H1 (cell line): ENCODE data around the gene TMEM156. TPM values are rescaled to one million over a fixed set of nuclear protein-coding genes. Genes with fewer than 3 reads are reported as not detected.

Experiments used
- CTCF ChIA-PET: fragments of 300-600 bp; sonication (Branson Sonifier 250); formaldehyde crosslinking; loops from one replicate; lab custom pipeline; 2021; ENCODE audit not compliant: partially characterized antibody; lab: Charles Lee
- POLR2A ChIA-PET: fragments of 300-600 bp; sonication (Branson Sonifier 250); formaldehyde crosslinking; loops from one replicate; lab custom pipeline; 2021; ENCODE audit warnings: inconsistent platforms; ENCODE audit not compliant: partially characterized antibody; lab: Charles Lee
- DNase-seq, 2 experiments: peaks; one replicate each; pipeline versions ENCODE4 v3.0.0 to v3.0.0-alpha.2; 2010 to 2022; ENCODE audit warnings: low spot score in 2 of 2, low read depth in 1 of 2, mixed read lengths in 1 of 2
- FAIRE-seq: peaks from 2 replicates; lab custom pipeline; 2011; peaks lifted over from hg19 to GRCh38; lab: Jason Lieb, UNC
- H2AFZ ChIP-seq: 2 replicates; pipeline ENCODE4 v1.8.1; 2012; ENCODE audit warnings: low read length, inconsistent platforms
- H2AK5ac ChIP-seq: 2 replicates; pipeline ENCODE4 v1.6.1; 2013; ENCODE audit warnings: low read depth, low read length
- H2BK120ac ChIP-seq: replicated peaks from 2 replicates; pipeline ENCODE3; 2013; ENCODE audit warnings: low read depth, low read length, inconsistent platforms
- H2BK12ac ChIP-seq: 2 replicates; pipeline ENCODE4 v1.6.1; 2013; ENCODE audit warnings: low read depth, low read length
- H2BK15ac ChIP-seq: 2 replicates; pipeline ENCODE4 v1.6.1; 2013; ENCODE audit warnings: low read length
- H2BK20ac ChIP-seq: 2 replicates; pipeline ENCODE4 v1.6.1; 2013; ENCODE audit warnings: low read length
- H2BK5ac ChIP-seq: 2 replicates; pipeline ENCODE4 v1.6.1; 2013; ENCODE audit warnings: low read depth, low read length
- H3K14ac ChIP-seq: 2 replicates; pipeline ENCODE4 v1.6.1; 2013; ENCODE audit warnings: inconsistent platforms; ENCODE audit not compliant: insufficient read length
- H3K18ac ChIP-seq: 2 replicates; pipeline ENCODE4 v1.6.1; 2013; ENCODE audit warnings: low read length; ENCODE audit errors: extremely low read depth
- H3K23ac ChIP-seq: 2 replicates; pipeline ENCODE4 v1.6.1; 2013; ENCODE audit warnings: inconsistent platforms; ENCODE audit not compliant: insufficient read length
- H3K23me2 ChIP-seq: 2 replicates; pipeline ENCODE4 v1.6.1; 2013; ENCODE audit warnings: low read depth, low read length
- H3K27ac ChIP-seq: 2 replicates; pipeline ENCODE4 v1.6.1; 2011; ENCODE audit warnings: low read depth, low read length, inconsistent platforms
- H3K27me3 ChIP-seq, 4 experiments: replicated peaks in 1 of 4; 1 replicate in 1 of 4; 2 replicates in 3 of 4; pipeline versions ENCODE4 v1.6.1 to v1.8.1; 2011 to 2013; ENCODE audit warnings: low read length in 3 of 4, mild to moderate bottlenecking in 3 of 4, inconsistent platforms in 2 of 4, mixed read lengths in 2 of 4, moderate library complexity in 1 of 4; ENCODE audit not compliant: control insufficient read depth in 3 of 4, insufficient read depth in 3 of 4; ENCODE audit errors: extremely low read depth in 1 of 4
- H3K36me3 ChIP-seq, 4 experiments: 2 replicates each; pipeline versions ENCODE4 v1.6.1 to v1.8.1; 2011 to 2013; ENCODE audit warnings: mild to moderate bottlenecking in 4 of 4, low read length in 3 of 4, moderate library complexity in 2 of 4, control low read depth in 1 of 4, inconsistent platforms in 1 of 4; ENCODE audit not compliant: insufficient read depth in 4 of 4, control insufficient read depth in 2 of 4
- H3K4ac ChIP-seq: replicated peaks from 2 replicates; pipeline ENCODE3; 2013; ENCODE audit warnings: low read length, low read depth, mixed read lengths, inconsistent platforms; ENCODE audit not compliant: insufficient read length
- H3K4me1 ChIP-seq, 4 experiments: replicated peaks in 1 of 4; 1 replicate in 1 of 4; 2 replicates in 3 of 4; pipeline versions ENCODE4 v1.6.1 to v1.8.1; 2011 to 2013; ENCODE audit warnings: low read length in 3 of 4, inconsistent platforms in 2 of 4, mixed read lengths in 1 of 4; ENCODE audit not compliant: insufficient read depth in 4 of 4, control insufficient read depth in 3 of 4
- H3K4me2 ChIP-seq, 2 experiments: 2 replicates each; pipeline versions ENCODE4 v1.6.1 to v1.8.1; 2011 to 2013; ENCODE audit warnings: low read depth in 2 of 2, low read length in 2 of 2, control low read depth in 1 of 2, inconsistent platforms in 1 of 2, mild to moderate bottlenecking in 1 of 2; ENCODE audit not compliant: insufficient read depth in 1 of 2
- H3K4me3 ChIP-seq, 4 experiments: fragments of 200-600, 300-600 bp in 1 of 4; sonication (generic), shearing (Covaris generic), sonication (Bioruptor Twin) in 1 of 4; 2 replicates each; pipeline versions ENCODE4 v1.5.1 to v1.8.1; 2011 to 2016; ENCODE audit warnings: low read length in 4 of 4, low read depth in 3 of 4, control low read depth in 2 of 4, inconsistent platforms in 2 of 4, mild to moderate bottlenecking in 2 of 4, mixed read lengths in 1 of 4, moderate library complexity in 1 of 4; ENCODE audit not compliant: insufficient read depth in 2 of 4; ENCODE audit errors: extremely low read depth in 1 of 4
- H3K56ac ChIP-seq: replicated peaks from 2 replicates; pipeline ENCODE3; 2013; ENCODE audit warnings: low read depth, mild to moderate bottlenecking, mixed read lengths, low read length, inconsistent platforms; ENCODE audit not compliant: insufficient read length
- H3K79me1 ChIP-seq: 2 replicates; pipeline ENCODE4 v1.6.1; 2013; ENCODE audit warnings: low read depth, low read length, control low read depth
- H3K79me2 ChIP-seq, 2 experiments: 2 replicates each; pipeline versions ENCODE4 v1.6.1 to v1.8.1; 2012 to 2013; ENCODE audit warnings: low read length in 2 of 2, mild to moderate bottlenecking in 2 of 2, inconsistent platforms in 1 of 2; ENCODE audit not compliant: insufficient read depth in 2 of 2, control insufficient read depth in 1 of 2
- H3K9ac ChIP-seq, 4 experiments: replicated peaks in 1 of 4; 1 replicate in 1 of 4; 2 replicates in 3 of 4; pipeline versions ENCODE4 v1.6.1 to v1.8.1; 2011 to 2013; ENCODE audit warnings: low read depth in 3 of 4, low read length in 3 of 4, control low read depth in 2 of 4, mild to moderate bottlenecking in 2 of 4, moderate library complexity in 2 of 4, inconsistent platforms in 1 of 4; ENCODE audit errors: extremely low read depth in 1 of 4
- H3K9me3 ChIP-seq, 2 experiments: 2 replicates each; pipeline versions ENCODE4 v1.6.1 to v1.8.1; 2012 to 2013; ENCODE audit warnings: mild to moderate bottlenecking in 2 of 2, moderate library complexity in 2 of 2, control low read depth in 1 of 2, inconsistent platforms in 1 of 2, low read depth in 1 of 2, low read length in 1 of 2, mixed read lengths in 1 of 2; ENCODE audit not compliant: insufficient read depth in 2 of 2
- H4K20me1 ChIP-seq, 2 experiments: replicated peaks in 1 of 2; 2 replicates each; pipeline versions ENCODE3 to v1.8.1; 2011 to 2013; ENCODE audit warnings: inconsistent platforms in 2 of 2, low read length in 2 of 2, mild to moderate bottlenecking in 1 of 2; ENCODE audit not compliant: insufficient read depth in 2 of 2, control insufficient read depth in 1 of 2
- H4K5ac ChIP-seq: 2 replicates; pipeline ENCODE4 v1.6.1; 2013; ENCODE audit warnings: low read length, low read depth, mixed read lengths, inconsistent platforms; ENCODE audit not compliant: insufficient read length
- H4K8ac ChIP-seq: 2 replicates; pipeline ENCODE4 v1.8.0; 2013; ENCODE audit warnings: mild to moderate bottlenecking, moderate library complexity, low read length, inconsistent platforms; ENCODE audit not compliant: insufficient read depth; ENCODE audit errors: extremely low read depth
- H4K91ac ChIP-seq: replicated peaks from 2 replicates; pipeline ENCODE3; 2013; ENCODE audit warnings: low read length, mixed read lengths, inconsistent platforms; ENCODE audit not compliant: insufficient read length
- ATF2 ChIP-seq: IDR thresholded peaks from 2 replicates; pipeline ENCODE4 v1.6.1; 2012; ENCODE audit warnings: low read length, inconsistent platforms
- BACH1 ChIP-seq: IDR thresholded peaks from 2 replicates; pipeline ENCODE4 v1.6.1; 2012; ENCODE audit warnings: low read length, improper control_type of control experiment
- BRCA1 ChIP-seq: IDR thresholded peaks from 2 replicates; pipeline ENCODE4 v1.6.1; 2012; ENCODE audit warnings: low read depth, low read length, improper control_type of control experiment
- HDAC6 ChIP-seq: IDR thresholded peaks from one replicate; pipeline ENCODE4 v1.7.1; 2012; ENCODE audit warnings: low read depth, mild to moderate bottlenecking, inconsistent platforms, low read length, moderate library complexity
- KDM1A ChIP-seq: fragments of 200-600, 300-600 bp; sonication (generic); IDR thresholded peaks from 2 replicates; pipeline ENCODE4 v1.7.1; 2016; ENCODE audit warnings: mild to moderate bottlenecking, low read length, borderline replicate concordance
- NANOG ChIP-seq: IDR thresholded peaks from 2 replicates; pipeline ENCODE4 v1.6.1; 2011; ENCODE audit warnings: low read length, low read depth, mild to moderate bottlenecking, inconsistent platforms; ENCODE audit not compliant: insufficient read depth, poor library complexity, severe bottlenecking
- NRF1 ChIP-seq: IDR thresholded peaks from 2 replicates; pipeline ENCODE4 v1.6.1; 2011; ENCODE audit warnings: mild to moderate bottlenecking, low read depth, low read length, improper control_type of control experiment
- RFX5 ChIP-seq: IDR thresholded peaks from 2 replicates; pipeline ENCODE4 v1.6.1; 2011; ENCODE audit warnings: low read depth, low read length, improper control_type of control experiment, borderline replicate concordance
- TAF1 ChIP-seq: IDR thresholded peaks from 2 replicates; pipeline ENCODE4 v1.6.1; 2011; ENCODE audit warnings: mild to moderate bottlenecking, low read depth, low read length
- WGBS, 2 experiments: shearing (Covaris generic) in 1 of 2; methylation state at CpG; one replicate each; pipeline versions ENCODE4 v1.1.6 to v1.1.7; 2013 to 2015; ENCODE audit warnings: low lambda C conversion rate in 2 of 2, mixed read lengths in 2 of 2, inconsistent platforms in 1 of 2, low coverage in 1 of 2, missing lambda C conversion rate in 1 of 2; ENCODE audit not compliant: insufficient replicate concordance in 2 of 2, insufficient coverage in 1 of 2, insufficient read length in 1 of 2; ENCODE audit errors: extremely low coverage in 1 of 2, missing lambda C conversion rate in 1 of 2; 5-methylcytosine and 5-hydroxymethylcytosine counted together
- polyA plus RNA-seq, 7 experiments: library from polyadenylated mRNA; depleted of rRNA in 3 of 7; stranded (reverse) in 5 of 7; unstranded in 2 of 7; fragments of >200 nt in 5 of 7; fragments of 200-250 nt in 2 of 7; gene quantifications; 1 replicate in 5 of 7; 2 replicates in 1 of 7; 4 replicates in 1 of 7; pipeline versions ENCODE4 v1.2.1 to v1.2.3, GENCODE V29; 2011 to 2013; ENCODE audit warnings: missing spikeins in 2 of 7, mixed read lengths in 2 of 7
- total RNA-seq: library from RNA; stranded (reverse); fragmentation: NEBNext Ultra II Directional; extraction: Animal tissue kit (Norgen Biotek cat#: 25700); gene quantifications from 2 replicates; pipeline ENCODE4 v1.2.1, GENCODE V29; 2021
- TF ChIP-seq, protein P1 (sequence below): IDR thresholded peaks from 2 replicates; pipeline ENCODE4 v1.6.1; 2012; ENCODE audit warnings: inconsistent platforms

TMEM156 gene
- total and polyA plus RNA-seq, 2 of the 8 experiments (the other 6 are each of a cell fraction or from before 2014, with no cell fraction given): not detected

DNA sequence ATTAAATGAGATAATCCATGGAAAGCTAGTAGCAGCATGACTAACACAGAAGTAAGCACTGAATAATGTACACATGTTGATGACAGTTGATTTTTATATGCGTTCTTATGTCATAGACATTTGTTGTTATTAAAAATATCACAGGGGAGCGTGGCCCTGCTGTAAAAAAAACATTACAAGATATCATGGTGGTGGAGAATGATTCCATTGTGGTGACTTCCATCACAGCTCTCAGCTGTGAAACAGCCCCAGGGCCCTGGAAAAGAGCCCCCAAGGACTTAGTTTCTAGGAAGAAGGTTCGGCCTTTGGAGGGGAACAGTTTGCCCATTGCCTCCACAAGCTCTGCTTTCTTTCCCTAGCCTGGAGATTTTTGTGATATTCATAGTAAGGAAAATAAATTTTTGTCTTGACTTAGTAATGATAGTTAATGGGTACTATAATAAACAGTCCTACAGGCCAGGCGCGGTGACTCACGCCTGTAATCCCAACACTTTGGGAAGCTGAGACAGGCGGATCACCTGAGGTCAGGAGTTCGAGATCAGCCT is 114.7 kb downstream of the TMEM156 start:
- Histone ChIP-seq H2AK5ac (no peak overlapping the region), H3K23me2 (no peaks in the 10 kb centered on the region), H3K4ac (no peak overlapping the region), H3K4me3 (no peak overlapping the region), H3K79me1 (no peaks in the 10 kb centered on the region), H2BK12ac (no peak overlapping the region), H3K4me2 (no peak overlapping the region), H3K23ac (no peak overlapping the region), H2BK20ac (no peak overlapping the region), H3K4me1 (no peaks in the 10 kb centered on the region), H3K27me3 (no peaks in the 10 kb centered on the region), H4K8ac (no peak overlapping the region), H3K36me3 (no peaks in the 10 kb centered on the region; a peak in 1 of 8 replicates), H4K5ac (no peak overlapping the region), H2BK5ac (no peak overlapping the region), H3K79me2 (no peaks in the 10 kb centered on the region), H2BK15ac (no peak overlapping the region), H3K9ac (no peak overlapping the region), H3K14ac (no peak overlapping the region), H2BK120ac (no peak overlapping the region), H3K56ac (no peak overlapping the region), H3K9me3 (no peaks in the 10 kb centered on the region), H3K27ac (no peak overlapping the region), H3K18ac (no peak overlapping the region), H4K20me1 (no peaks in the 10 kb centered on the region), H2AFZ (no peak overlapping the region), H4K91ac (no peak overlapping the region)
- no peak for TF ChIP-seq RFX5
- no peak for TF ChIP-seq BRCA1
- no peak for TF ChIP-seq BACH1
- TF ChIP-seq NRF1: no peak
- TF ChIP-seq, protein P1, sequence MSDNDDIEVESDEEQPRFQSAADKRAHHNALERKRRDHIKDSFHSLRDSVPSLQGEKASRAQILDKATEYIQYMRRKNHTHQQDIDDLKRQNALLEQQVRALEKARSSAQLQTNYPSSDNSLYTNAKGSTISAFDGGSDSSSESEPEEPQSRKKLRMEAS: no peak
- TF ChIP-seq KDM1A: no peak
- TF ChIP-seq TAF1: no peak
- TF ChIP-seq NANOG: no peak
- no peak for TF ChIP-seq HDAC6
- no peak for TF ChIP-seq ATF2
- FAIRE-seq (no peak), DNase-seq (no peak)
- ChIA-PET POLR2A (interaction anchor here (0.7 kb wide), 1 partner anchor 28 kb away, joined by 3 read pairs; no protein-coding TSS in a partner anchor), CTCF (interaction anchor here (0.7 to 1.4 kb wide), 5 partner anchors 15 to 597 kb away, joined by 3 to 6 read pairs (median 4); no protein-coding TSS in a partner anchor)
- 84% methylated on average over 8 of the region's 8 CpGs; no CpG with 5 or more reads in 1 of the 2 experiments for WGBS, 2 experiments
